Smooth muscle cell (in vitro differentiated cells): ENCODE data around the gene TRIM54. TPM values are rescaled to one million over a fixed set of nuclear protein-coding genes. Genes with fewer than 3 reads are reported as not detected.
A peak's percentile ranks its signal among the peaks of the same experiment; 100 is the strongest.

Source experiments
- DNase-seq: peaks from one replicate; lab custom pipeline; 2025; ENCODE audit not compliant: unreplicated experiment; lab: John Stamatoyannopoulos, UW
- H2AFZ ChIP-seq: fragments of 200-600 bp; sonication (generic); 2 replicates; pipeline ENCODE4 v1.6.0; 2016; ENCODE audit warnings: antibody characterized with exemption, low read depth, mild to moderate bottlenecking
- H3F3A ChIP-seq: fragments of 200-600 bp; sonication (generic); 2 replicates; pipeline ENCODE4 v1.6.0; 2017; ENCODE audit warnings: antibody characterized with exemption, low read depth
- H3K27ac ChIP-seq: fragments of 200-600 bp; sonication (generic); 2 replicates; pipeline ENCODE4 v1.5.1; 2016; ENCODE audit warnings: low read depth, mild to moderate bottlenecking
- H3K27me3 ChIP-seq: fragments of 200-600 bp; sonication (generic); 2 replicates; pipeline ENCODE4 v1.6.1; 2016; ENCODE audit warnings: low read depth, mild to moderate bottlenecking
- H3K36me3 ChIP-seq: fragments of 200-600 bp; sonication (generic); 2 replicates; pipeline ENCODE4 v1.5.1; 2016; ENCODE audit warnings: low read depth
- H3K4me1 ChIP-seq: fragments of 200-600 bp; sonication (generic); 2 replicates; pipeline ENCODE4 v1.5.1; 2016; ENCODE audit warnings: low read depth
- H3K4me2 ChIP-seq: fragments of 200-600 bp; sonication (generic); 2 replicates; pipeline ENCODE4 v1.6.0; 2016; ENCODE audit warnings: mild to moderate bottlenecking
- H3K4me3 ChIP-seq: fragments of 200-600 bp; sonication (generic); 2 replicates; pipeline ENCODE4 v1.5.1; 2016; ENCODE audit warnings: mild to moderate bottlenecking
- H3K79me2 ChIP-seq: fragments of 200-600 bp; sonication (generic); 2 replicates; pipeline ENCODE4 v1.6.0; 2016; ENCODE audit warnings: low read depth, mild to moderate bottlenecking
- H3K9ac ChIP-seq: fragments of 200-600 bp; sonication (generic); 2 replicates; pipeline ENCODE4 v1.6.0; 2016; ENCODE audit warnings: low read depth
- H3K9me3 ChIP-seq: fragments of 200-600 bp; sonication (generic); replicated peaks from 2 replicates; pipeline ENCODE4 v1.5.1; 2016; ENCODE audit warnings: low read depth
- H4K20me1 ChIP-seq: fragments of 200-600 bp; sonication (generic); 2 replicates; pipeline ENCODE4 v1.6.0; 2016; ENCODE audit warnings: low read depth
- WGBS: methylation state at CpG from one replicate; pipeline ENCODE4 v1.1.7; 2016; ENCODE audit warnings: low lambda C conversion rate; 5-methylcytosine and 5-hydroxymethylcytosine counted together
- polyA plus RNA-seq: library from polyadenylated mRNA; unstranded; fragments of >200 nt; fragmentation: Nextera tagmentation; extraction: Ambion mirVana; gene quantifications from 2 replicates; pipeline ENCODE4 v1.2.1, GENCODE V29; 2016
- total RNA-seq: library from RNA; depleted of rRNA; stranded (reverse); fragments of >200 nt; gene quantifications from 2 replicates; pipeline ENCODE4 v1.2.3, GENCODE V29; 2014
- TF ChIP-seq, protein P1 (sequence below): fragments of 200-600 bp; sonication (generic); IDR thresholded peaks from 2 replicates; pipeline ENCODE4 v1.5.1; 2017; ENCODE audit warnings: borderline replicate concordance, mild to moderate bottlenecking, antibody characterized with exemption; ENCODE audit not compliant: insufficient read depth, poor library complexity, severe bottlenecking

The TRIM54 gene
- total and polyA plus RNA-seq, 2 experiments from 2014 or later: 0.22 TPM; not detected in 1

GRCh38 chr2:27261241-27261925 is 20.8 kb upstream of the TRIM54 start:
- no peaks in the 10 kb centered on the region for H3K79me2 ChIP-seq
- no peaks in the 10 kb centered on the region for H3F3A ChIP-seq
- peaks cover 18% of the 10 kb centered on the region for H3K4me1 ChIP-seq
- TF ChIP-seq, protein P1, sequence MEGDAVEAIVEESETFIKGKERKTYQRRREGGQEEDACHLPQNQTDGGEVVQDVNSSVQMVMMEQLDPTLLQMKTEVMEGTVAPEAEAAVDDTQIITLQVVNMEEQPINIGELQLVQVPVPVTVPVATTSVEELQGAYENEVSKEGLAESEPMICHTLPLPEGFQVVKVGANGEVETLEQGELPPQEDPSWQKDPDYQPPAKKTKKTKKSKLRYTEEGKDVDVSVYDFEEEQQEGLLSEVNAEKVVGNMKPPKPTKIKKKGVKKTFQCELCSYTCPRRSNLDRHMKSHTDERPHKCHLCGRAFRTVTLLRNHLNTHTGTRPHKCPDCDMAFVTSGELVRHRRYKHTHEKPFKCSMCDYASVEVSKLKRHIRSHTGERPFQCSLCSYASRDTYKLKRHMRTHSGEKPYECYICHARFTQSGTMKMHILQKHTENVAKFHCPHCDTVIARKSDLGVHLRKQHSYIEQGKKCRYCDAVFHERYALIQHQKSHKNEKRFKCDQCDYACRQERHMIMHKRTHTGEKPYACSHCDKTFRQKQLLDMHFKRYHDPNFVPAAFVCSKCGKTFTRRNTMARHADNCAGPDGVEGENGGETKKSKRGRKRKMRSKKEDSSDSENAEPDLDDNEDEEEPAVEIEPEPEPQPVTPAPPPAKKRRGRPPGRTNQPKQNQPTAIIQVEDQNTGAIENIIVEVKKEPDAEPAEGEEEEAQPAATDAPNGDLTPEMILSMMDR: no peak
- H3K4me3 ChIP-seq: no peak overlapping the region
- H3K27me3 ChIP-seq: peaks cover 95% of the 10 kb centered on the region
- no peak overlapping the region for H2AFZ ChIP-seq
- no peak for DNase-seq
- no peak overlapping the region for H3K9ac ChIP-seq
- no peaks in the 10 kb centered on the region for H4K20me1 ChIP-seq
- no peaks in the 10 kb centered on the region for H3K36me3 ChIP-seq
- 59% methylated on average over 10 of the region's 11 CpGs for WGBS
- H3K4me2 ChIP-seq: peak overlapping the region; percentile 88
- H3K9me3 ChIP-seq: no peaks in the 10 kb centered on the region
- H3K27ac ChIP-seq: no peak overlapping the region

GRCh38 chr2:27261926-27262298 is 20.3 kb upstream of the TRIM54 start:
- DNase-seq: no peak
- H3K9me3 ChIP-seq: no peaks in the 10 kb centered on the region
- no peak overlapping the region for H3K9ac ChIP-seq
- no peaks in the 10 kb centered on the region for H3K36me3 ChIP-seq
- no peak overlapping the region for H3K27ac ChIP-seq
- H3K4me3 ChIP-seq: no peak overlapping the region
- no peak overlapping the region for H2AFZ ChIP-seq
- TF ChIP-seq, protein P1: no peak
- 8% methylated on average over 12 of the region's 40 CpGs for WGBS
- H3K4me1 ChIP-seq: peaks cover 18% of the 10 kb centered on the region
- H3F3A ChIP-seq: no peaks in the 10 kb centered on the region
- H3K27me3 ChIP-seq: peaks cover 95% of the 10 kb centered on the region
- H4K20me1 ChIP-seq: no peaks in the 10 kb centered on the region
- no peaks in the 10 kb centered on the region for H3K79me2 ChIP-seq
- H3K4me2 ChIP-seq: peak overlapping the region; percentile 88

DNA sequence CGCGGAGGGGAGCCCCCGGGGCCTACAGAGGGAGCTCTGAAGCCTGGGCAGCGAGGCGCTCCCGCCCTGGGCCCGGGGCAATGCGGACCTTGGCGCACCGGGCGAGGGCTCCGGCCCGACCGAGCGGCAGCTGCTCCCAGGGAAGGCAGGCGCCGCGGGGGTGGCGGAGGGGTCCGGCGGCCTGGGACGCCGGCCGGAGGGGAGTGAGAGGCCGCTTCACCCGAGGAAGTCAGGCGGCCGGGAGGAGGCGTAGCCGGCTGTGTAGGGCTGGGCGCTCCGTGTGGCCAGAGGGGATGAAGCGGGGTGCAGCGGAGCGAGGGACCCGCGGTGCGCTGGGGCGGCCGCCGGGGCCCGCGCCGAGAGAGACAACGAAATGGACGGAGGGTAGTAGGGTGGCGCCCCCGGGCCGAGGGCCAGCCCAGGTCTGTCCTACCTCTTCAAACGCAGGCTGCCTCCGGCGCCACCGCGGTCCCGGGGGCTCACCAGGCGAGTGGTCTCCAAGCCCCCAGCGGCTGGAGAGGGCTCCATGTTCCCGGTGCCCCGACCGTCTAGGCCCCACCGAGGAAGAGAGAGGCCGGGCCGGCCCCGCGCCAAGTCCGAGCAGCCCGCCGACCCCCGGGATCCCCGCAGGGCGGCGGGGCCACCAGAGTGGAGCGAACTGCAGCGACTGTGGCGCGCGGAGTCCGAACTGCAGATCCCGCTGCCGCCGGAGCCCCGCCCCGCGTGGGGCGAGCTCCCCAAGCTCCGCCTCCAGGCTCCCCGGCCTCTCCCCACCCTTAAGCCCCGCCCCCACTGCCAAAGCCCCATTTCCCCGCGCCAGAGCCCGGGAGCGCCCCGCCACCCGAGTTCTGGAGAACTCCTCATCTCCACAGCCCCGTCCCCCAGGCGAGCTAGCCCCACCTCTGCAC is 19.6 kb upstream of the TRIM54 start, which contains the start of gene SLC30A3:
Gene SLC30A3, minus strand, starts transcription at position 669 of the 908 bp plus-strand sequence. Its CDS starts 141 bp downstream, at position 528.
- WGBS: 2% methylated on average over 77 of the region's 96 CpGs
- Histone ChIP-seq H2AFZ (no peak within 1 kb of the TSS), H3F3A (no peaks in the 10 kb centered on the region), H3K4me1 (peaks cover 18% of the 10 kb centered on the region), H3K27ac (no peak within 1 kb of the TSS), H3K4me2 (peak within 1 kb of the TSS; percentile 88), H4K20me1 (no peaks in the 10 kb centered on the region), H3K4me3 (peak within 1 kb of the TSS; percentile 46), H3K27me3 (peaks cover 95% of the 10 kb centered on the region), H3K79me2 (no peaks in the 10 kb centered on the region), H3K36me3 (no peaks in the 10 kb centered on the region), H3K9ac (no peak within 1 kb of the TSS), H3K9me3 (no peaks in the 10 kb centered on the region)
- TF ChIP-seq, protein P1: no peak
- peak; percentile 15 for DNase-seq
